EL (cell line): Measurements from ENCODE around the gene TTR.

Source experiments
- DNase-seq: peaks from one replicate; pipeline ENCODE4 v3.0.0-alpha.2; 2016

TTR gene

GRCh38 chr18:31617031-31617717 lies 25.5 kb downstream of the TTR start:
- no peak for DNase-seq

- DNase-seq: no peak
Measured at GRCh38 chr18:31618801-31619200, 27.1 kb downstream of the TTR start.

GRCh38 chr18:31619291-31619690 lies 27.6 kb downstream of the TTR start:
- DNase-seq: no peak

GRCh38 chr18:31624892-31625640 lies 33.4 kb downstream of the TTR start:
- DNase-seq: no peak

GRCh38 chr18:31626409-31626808 lies 34.7 kb downstream of the TTR start:
- DNase-seq: no peak

- DNase-seq: no peak
Measured at GRCh38 chr18:31630549-31630948, 38.9 kb downstream of the TTR start.

- DNase-seq: no peak
Measured at GRCh38 chr18:31631526-31631925, 39.8 kb downstream of the TTR start.

GRCh38 chr18:31632356-31632755 lies 40.7 kb downstream of the TTR start:
- no peak for DNase-seq

GRCh38 chr18:31633392-31634330 lies 42.0 kb downstream of the TTR start:
- no peak for DNase-seq

- no peak for DNase-seq
Measured at GRCh38 chr18:31634331-31634713, 42.6 kb downstream of the TTR start.

- DNase-seq: no peak
Measured at GRCh38 chr18:31636387-31636786, 44.7 kb downstream of the TTR start.

GRCh38 chr18:31637445-31637844 lies 45.8 kb downstream of the TTR start:
- DNase-seq: no peak

GRCh38 chr18:31643003-31643402 lies 51.3 kb downstream of the TTR start:
- no peak for DNase-seq

GRCh38 chr18:31645411-31645810 lies 53.7 kb downstream of the TTR start:
- no peak for DNase-seq

- DNase-seq: no peak
Measured at GRCh38 chr18:31646332-31647126, 54.9 kb downstream of the TTR start.

GRCh38 chr18:31647127-31647753 lies 55.6 kb downstream of the TTR start:
- no peak for DNase-seq
